CD4-positive, alpha-beta T cell treated with Interleukin-15 for 4 hours (primary cell): ENCODE measurements around the gene NUTM2D.
"Not testable (repeated sequence)": the region's sequence is repeated elsewhere in the genome, so short reads cannot be mapped to it uniquely, and the experiment has no call there.

Experiments
- DNase-seq: peaks from one replicate; pipeline ENCODE4 v3.0.0-alpha.2; 2020; ENCODE audit warnings: low spot score

NUTM2D gene

GRCh38 chr10:87374091-87374490 is 16.5 kb downstream of the NUTM2D start:
- not testable (repeated sequence) for DNase-seq

GRCh38 chr10:87379115-87379514 is 21.6 kb downstream of the NUTM2D start:
- DNase-seq = not testable (repeated sequence)

- DNase-seq = not testable (repeated sequence)
These were observed 25.8 kb downstream of the NUTM2D start for GRCh38 chr10:87383149-87383857.

- not testable (repeated sequence) for DNase-seq
These were observed 26.7 kb downstream of the NUTM2D start for GRCh38 chr10:87384283-87384682.

- DNase-seq = not testable (repeated sequence)
These were observed 28.3 kb downstream of the NUTM2D start for GRCh38 chr10:87385762-87386360.

- DNase-seq = not testable (repeated sequence)
These were observed 33.8 kb downstream of the NUTM2D start for GRCh38 chr10:87391360-87391759.

- not testable (repeated sequence) for DNase-seq
These were observed 38.7 kb downstream of the NUTM2D start for GRCh38 chr10:87396206-87396605.

- DNase-seq = not testable (repeated sequence)
These were observed 40.9 kb downstream of the NUTM2D start for GRCh38 chr10:87398436-87398835.

- DNase-seq = not testable (repeated sequence)
These were observed 50.2 kb downstream of the NUTM2D start for GRCh38 chr10:87407516-87408467.

GRCh38 chr10:87413921-87414320 is 56.4 kb downstream of the NUTM2D start:
- DNase-seq = not testable (repeated sequence)
